C4-2B (cell line): Measurements from ENCODE around the gene ANKRD33.

Experiments
- H3K27ac ChIP-seq: fragments of 450-650 bp; 2 replicates; pipeline ENCODE4 v1.5.1; 2017
- CTCF ChIP-seq: fragments of 450-650 bp; conservative IDR thresholded peaks from 2 replicates; pipeline ENCODE4 v1.5.1; 2017; ENCODE audit warnings: mild to moderate bottlenecking
- ZFX ChIP-seq: fragments of 450-650 bp; IDR thresholded peaks from 2 replicates; pipeline ENCODE4 v1.6.1; 2017

ANKRD33 gene

DNA sequence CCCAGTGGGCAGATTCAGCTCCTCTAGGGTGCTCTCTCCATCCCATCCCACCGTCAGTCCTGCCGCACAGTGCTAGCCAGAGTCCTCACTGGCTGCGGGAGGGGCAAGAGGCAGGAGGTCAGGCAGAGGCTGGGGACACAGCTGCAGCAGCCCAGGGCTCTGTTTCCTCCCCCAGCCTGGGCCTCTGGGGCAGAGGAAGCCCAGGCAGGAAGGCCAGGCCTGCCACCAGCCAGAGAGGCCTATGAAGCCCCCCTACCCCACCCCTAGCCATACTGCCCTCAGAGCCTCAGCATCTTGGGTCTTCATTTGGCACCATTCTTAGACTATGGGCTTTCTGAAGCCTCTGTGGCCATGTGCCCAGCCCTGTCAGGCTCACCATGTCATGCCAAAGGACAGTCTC is 22.8 kb downstream of the ANKRD33 start:
- TF ChIP-seq CTCF (no peak), ZFX (no peak)
- H3K27ac ChIP-seq = no peak overlapping the region

DNA sequence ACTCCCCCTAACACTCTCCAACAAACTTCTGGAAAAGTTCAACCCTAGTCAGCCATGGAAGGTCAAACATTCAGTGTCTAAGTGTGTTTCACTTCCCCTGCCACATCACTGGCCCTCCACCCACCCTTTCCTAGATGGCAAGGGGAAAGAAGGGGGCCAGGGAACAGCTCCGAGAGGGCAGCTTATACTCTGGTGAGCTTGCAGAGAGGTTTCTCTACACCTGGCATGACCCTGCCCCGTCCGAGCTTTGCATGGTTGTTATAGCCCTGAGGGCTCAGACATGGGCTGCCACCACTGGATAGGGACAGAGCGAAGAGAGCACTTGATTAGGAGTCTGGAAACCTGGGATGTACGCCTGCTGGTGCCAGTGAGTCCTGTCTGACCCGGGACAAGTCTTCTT is 23.4 kb downstream of the ANKRD33 start:
- no peak overlapping the region for H3K27ac ChIP-seq
- TF ChIP-seq CTCF = no peak
- no peak for TF ChIP-seq ZFX

- no peak overlapping the region for H3K27ac ChIP-seq
- no peak for TF ChIP-seq CTCF
- TF ChIP-seq ZFX = no peak
Measured at GRCh38 chr12:51911788-51912711, 24.1 kb downstream of the ANKRD33 start.

DNA sequence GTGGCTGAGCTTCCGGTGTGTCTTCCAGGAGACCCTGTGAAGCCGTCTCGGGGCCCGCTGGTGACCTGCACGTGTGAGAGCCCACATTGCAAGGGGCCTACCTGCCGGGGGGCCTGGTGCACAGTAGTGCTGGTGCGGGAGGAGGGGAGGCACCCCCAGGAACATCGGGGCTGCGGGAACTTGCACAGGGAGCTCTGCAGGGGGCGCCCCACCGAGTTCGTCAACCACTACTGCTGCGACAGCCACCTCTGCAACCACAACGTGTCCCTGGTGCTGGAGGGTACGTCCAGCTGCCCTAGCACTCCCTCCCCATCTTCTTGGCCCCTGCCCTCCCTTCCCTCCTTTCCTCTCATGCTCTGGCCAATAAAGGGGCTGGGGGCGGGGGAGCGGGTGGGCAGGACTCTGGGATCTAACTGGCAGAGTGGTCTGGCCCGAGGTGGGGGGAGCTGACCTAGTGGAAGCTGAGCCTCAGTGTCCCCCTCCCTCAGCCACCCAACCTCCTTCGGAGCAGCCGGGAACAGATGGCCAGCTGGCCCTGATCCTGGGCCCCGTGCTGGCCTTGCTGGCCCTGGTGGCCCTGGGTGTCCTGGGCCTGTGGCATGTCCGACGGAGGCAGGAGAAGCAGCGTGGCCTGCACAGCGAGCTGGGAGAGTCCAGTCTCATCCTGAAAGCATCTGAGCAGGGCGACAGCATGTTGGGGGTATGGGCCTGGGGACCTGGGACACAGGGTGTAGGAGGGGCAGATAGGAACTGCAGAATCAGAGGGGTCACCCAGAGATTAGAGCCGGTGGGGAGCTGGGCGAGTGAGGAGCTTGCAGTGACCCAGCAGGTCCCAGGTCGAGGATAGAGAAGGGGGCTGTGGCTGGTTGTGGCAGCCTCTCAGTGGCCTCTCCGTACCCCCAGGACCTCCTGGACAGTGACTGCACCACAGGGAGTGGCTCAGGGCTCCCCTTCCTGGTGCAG is 25.4 kb downstream of the ANKRD33 start:
- no peak for TF ChIP-seq CTCF
- TF ChIP-seq ZFX = no peak
- H3K27ac ChIP-seq = no peak overlapping the region

GRCh38 chr12:51914034-51914923 is 26.4 kb downstream of the ANKRD33 start:
- TF ChIP-seq CTCF (no peak), ZFX (no peak)
- H3K27ac ChIP-seq = no peak overlapping the region

- no peak overlapping the region for H3K27ac ChIP-seq
- TF ChIP-seq CTCF (no peak), ZFX (no peak)
Measured at GRCh38 chr12:51915003-51915625, 27.2 kb downstream of the ANKRD33 start.
